GM13976 (cell line): ENCODE measurements around the gene DPYSL5.
"Not testable (repeated sequence)": the region's sequence is repeated elsewhere in the genome, so short reads cannot be mapped to it uniquely, and the experiment has no call there.

Experiments used
- DNase-seq: peaks from one replicate; pipeline ENCODE4 v3.0.0; 2012; ENCODE audit warnings: low spot score
- CTCF ChIP-seq: IDR thresholded peaks from 2 replicates; pipeline ENCODE4 v1.5.1; 2012; ENCODE audit warnings: borderline replicate concordance, mild to moderate bottlenecking; ENCODE audit not compliant: insufficient read depth; ENCODE audit errors: extremely low read depth, missing control alignments, control extremely low read depth
- in situ Hi-C: fragments of 300-500 bp; cut with MboI; formaldehyde crosslinking; loops from one replicate; pipeline ENCODE4 v1.12.0; 2022; ENCODE audit warnings: low sequenced_read_pairs, mixed read lengths, inconsistent platforms; ENCODE audit not compliant: unreplicated experiment

The DPYSL5 gene

GRCh38 chr2:26809876-26810577 is 37.9 kb upstream of the DPYSL5 start:
- in situ Hi-C loops: no loop called here
- no peak for TF ChIP-seq CTCF
- DNase-seq: no peak

GRCh38 chr2:26811261-26811660 is 36.7 kb upstream of the DPYSL5 start:
- DNase-seq: no peak
- TF ChIP-seq CTCF: no peak
- in situ Hi-C loops: no loop called here

- no peak for DNase-seq
- TF ChIP-seq CTCF: no peak
- in situ Hi-C loops: no loop called here
Observed at GRCh38 chr2:26811791-26812694, 35.9 kb upstream of the DPYSL5 start.

GRCh38 chr2:26812731-26813130 is 35.2 kb upstream of the DPYSL5 start:
- in situ Hi-C loops: no loop called here
- no peak for TF ChIP-seq CTCF
- DNase-seq: no peak

GRCh38 chr2:26814072-26814765 is 33.7 kb upstream of the DPYSL5 start:
- in situ Hi-C loops: not testable (repeated sequence)

GRCh38 chr2:26816893-26817292 is 31.0 kb upstream of the DPYSL5 start:
- DNase-seq: peak; percentile 26
- TF ChIP-seq CTCF: no peak
- in situ Hi-C loops: no loop called here

More at GRCh38 chr2:26814072-26814765, 33.7 kb upstream of the DPYSL5 start:
- not testable (repeated sequence) for DNase-seq
